ENCODE results near the gene PGA4.

- no peak for TF ChIP-seq CTCF (IDR thresholded peaks at IDR 0.05)
- no peak for TF ChIP-seq POLR2A (IDR thresholded peaks at IDR 0.05)
- TF ChIP-seq EP300 (IDR thresholded peaks at IDR 0.05), result no peak
Observed at GRCh38 chr11:61256710-61257482, 34.7 kb downstream of the PGA4 start.

Measured in tibial nerve (tissue), 4 donors.